Measurements from ENCODE around the gene AGBL3. TPM values are rescaled to one million over a fixed set of nuclear protein-coding genes. Genes with fewer than 3 reads are reported as not detected.

The AGBL3 gene
- total RNA-seq, 1 experiment from 2014 or later = 2.1 TPM

GRCh38 chr7:134946260-134946659, 40.0 kb upstream of the AGBL3 start (continued):
- no peak for TF ChIP-seq TP53 (CRISPR knock-in tag; IDR thresholded peaks at IDR 0.05)
- no peak for TF ChIP-seq ESRRA (CRISPR knock-in tag; IDR thresholded peaks at IDR 0.05; ENCODE audit: borderline replicate concordance)
- no peak for TF ChIP-seq ZNF317 (CRISPR knock-in tag; IDR thresholded peaks at IDR 0.05; ENCODE audit: borderline replicate concordance, low read depth)
- no peak for TF ChIP-seq SP1 (CRISPR knock-in tag; conservative IDR thresholded peaks at IDR 0.05)
- no peak for TF ChIP-seq HMGA2 (CRISPR knock-in tag; IDR thresholded peaks at IDR 0.05)
- TF ChIP-seq JAZF1 (CRISPR knock-in tag; IDR thresholded peaks at IDR 0.05) = no peak

GRCh38 chr7:134947329-134947728, 39.0 kb upstream of the AGBL3 start:
- ChIA-PET POLR2A (no interaction called here), CTCF (interaction anchor here (0.7 kb wide), 1 partner anchor 223 kb away, joined by 3 read pairs; no protein-coding TSS in a partner anchor)
- Mint-ChIP-seq H3K4me3 (no peak overlapping the region), H3K36me3 (peaks cover 30% of the 10 kb centered on the region), H3K9me3 (no peaks in the 10 kb centered on the region), H3K27ac (no peak overlapping the region), H3K4me1 (0 out of 2 replicates have a peak, but pooled peaks cover 3% of the 10 kb centered on the region), H3K27me3 (ENCODE audit: low read depth) (no peaks in the 10 kb centered on the region)
- TF ChIP-seq, protein P1, sequence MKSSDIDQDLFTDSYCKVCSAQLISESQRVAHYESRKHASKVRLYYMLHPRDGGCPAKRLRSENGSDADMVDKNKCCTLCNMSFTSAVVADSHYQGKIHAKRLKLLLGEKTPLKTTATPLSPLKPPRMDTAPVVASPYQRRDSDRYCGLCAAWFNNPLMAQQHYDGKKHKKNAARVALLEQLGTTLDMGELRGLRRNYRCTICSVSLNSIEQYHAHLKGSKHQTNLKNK (CRISPR knock-in tag; IDR thresholded peaks at IDR 0.05) = no peak
- TF ChIP-seq NFE2L1 (CRISPR knock-in tag; IDR thresholded peaks at IDR 0.05) (no peak), PRRX2 (CRISPR knock-in tag; IDR thresholded peaks at IDR 0.05) (no peak), NR2C2 (CRISPR knock-in tag; IDR thresholded peaks at IDR 0.05) (no peak), CTCF (IDR thresholded peaks at IDR 0.05) (no peak), NR3C1 (CRISPR knock-in tag; conservative IDR thresholded peaks at IDR 0.05; ENCODE audit: low read depth) (no peak), GTF2I (CRISPR knock-in tag; conservative IDR thresholded peaks at IDR 0.05) (no peak)
- TF ChIP-seq, protein P2, sequence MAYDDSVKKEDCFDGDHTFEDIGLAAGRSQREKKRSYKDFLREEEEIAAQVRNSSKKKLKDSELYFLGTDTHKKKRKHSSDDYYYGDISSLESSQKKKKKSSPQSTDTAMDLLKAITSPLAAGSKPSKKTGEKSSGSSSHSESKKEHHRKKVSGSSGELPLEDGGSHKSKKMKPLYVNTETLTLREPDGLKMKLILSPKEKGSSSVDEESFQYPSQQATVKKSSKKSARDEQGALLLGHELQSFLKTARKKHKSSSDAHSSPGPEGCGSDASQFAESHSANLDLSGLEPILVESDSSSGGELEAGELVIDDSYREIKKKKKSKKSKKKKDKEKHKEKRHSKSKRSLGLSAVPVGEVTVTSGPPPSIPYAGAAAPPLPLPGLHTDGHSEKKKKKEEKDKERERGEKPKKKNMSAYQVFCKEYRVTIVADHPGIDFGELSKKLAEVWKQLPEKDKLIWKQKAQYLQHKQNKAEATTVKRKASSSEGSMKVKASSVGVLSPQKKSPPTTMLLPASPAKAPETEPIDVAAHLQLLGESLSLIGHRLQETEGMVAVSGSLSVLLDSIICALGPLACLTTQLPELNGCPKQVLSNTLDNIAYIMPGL (CRISPR knock-in tag; IDR thresholded peaks at IDR 0.05) = no peak
- DNase-seq (ENCODE audit: low spot score) = no peak
- no peak for ATAC-seq

DNA sequence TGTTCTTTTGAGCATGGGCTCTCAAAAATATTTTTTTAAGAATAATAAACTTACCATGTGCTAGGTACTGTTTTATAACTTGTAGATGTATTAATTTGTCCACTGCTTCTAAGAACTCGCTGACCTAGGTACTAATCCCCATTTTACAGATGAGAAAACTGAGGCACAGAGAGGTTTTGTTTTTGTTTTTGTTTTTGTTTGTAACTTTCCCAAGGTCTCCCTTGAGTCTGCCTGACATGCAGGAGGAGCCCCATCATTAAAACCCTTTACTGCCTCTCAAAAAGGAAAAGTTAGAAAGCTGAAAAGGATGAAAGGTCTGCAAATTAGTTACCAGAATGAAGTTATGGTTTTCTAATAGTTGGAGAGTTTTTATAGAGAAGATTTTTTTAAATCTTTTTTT, 38.5 kb upstream of the AGBL3 start:
- ChIA-PET CTCF (interaction anchor here (0.7 kb wide), 1 partner anchor 223 kb away, joined by 3 read pairs; no protein-coding TSS in a partner anchor), POLR2A (no interaction called here)
- Mint-ChIP-seq H3K9me3 (no peaks in the 10 kb centered on the region), H3K27me3 (ENCODE audit: low read depth) (no peaks in the 10 kb centered on the region), H3K36me3 (peaks cover 33% of the 10 kb centered on the region), H3K4me3 (no peak overlapping the region), H3K4me1 (0 out of 2 replicates have a peak, but pooled peaks cover 2% of the 10 kb centered on the region), H3K27ac (no peak overlapping the region)
- DNase-seq (ENCODE audit: low spot score) (no peak), ATAC-seq (no peak)
- no peak for TF ChIP-seq ZNF396 (CRISPR knock-in tag; IDR thresholded peaks at IDR 0.05; ENCODE audit: borderline replicate concordance)
- no peak for TF ChIP-seq TP53 (CRISPR knock-in tag; IDR thresholded peaks at IDR 0.05)
- no peak for TF ChIP-seq SMAD3 (CRISPR knock-in tag; IDR thresholded peaks at IDR 0.05; ENCODE audit: borderline replicate concordance)
- TF ChIP-seq SMAD4 (CRISPR knock-in tag; IDR thresholded peaks at IDR 0.05) = no peak
- no peak for TF ChIP-seq ZNF121 (CRISPR knock-in tag; IDR thresholded peaks at IDR 0.05)
- TF ChIP-seq, protein P3, sequence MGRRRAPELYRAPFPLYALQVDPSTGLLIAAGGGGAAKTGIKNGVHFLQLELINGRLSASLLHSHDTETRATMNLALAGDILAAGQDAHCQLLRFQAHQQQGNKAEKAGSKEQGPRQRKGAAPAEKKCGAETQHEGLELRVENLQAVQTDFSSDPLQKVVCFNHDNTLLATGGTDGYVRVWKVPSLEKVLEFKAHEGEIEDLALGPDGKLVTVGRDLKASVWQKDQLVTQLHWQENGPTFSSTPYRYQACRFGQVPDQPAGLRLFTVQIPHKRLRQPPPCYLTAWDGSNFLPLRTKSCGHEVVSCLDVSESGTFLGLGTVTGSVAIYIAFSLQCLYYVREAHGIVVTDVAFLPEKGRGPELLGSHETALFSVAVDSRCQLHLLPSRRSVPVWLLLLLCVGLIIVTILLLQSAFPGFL (CRISPR knock-in tag; IDR thresholded peaks at IDR 0.05; ENCODE audit: borderline replicate concordance) = no peak
- no peak for TF ChIP-seq FOXK1 (CRISPR knock-in tag; IDR thresholded peaks at IDR 0.05)
- TF ChIP-seq ZNF219 (CRISPR knock-in tag; IDR thresholded peaks at IDR 0.05; ENCODE audit: borderline replicate concordance) = no peak
- TF ChIP-seq ATF6 (CRISPR knock-in tag; IDR thresholded peaks at IDR 0.05) = no peak
- TF ChIP-seq CREB1 (CRISPR knock-in tag; IDR thresholded peaks at IDR 0.05) = no peak
- TF ChIP-seq CREM (CRISPR knock-in tag; IDR thresholded peaks at IDR 0.05) = no peak
- TF ChIP-seq HMGA2 (CRISPR knock-in tag; IDR thresholded peaks at IDR 0.05) = no peak
- TF ChIP-seq, protein P4, sequence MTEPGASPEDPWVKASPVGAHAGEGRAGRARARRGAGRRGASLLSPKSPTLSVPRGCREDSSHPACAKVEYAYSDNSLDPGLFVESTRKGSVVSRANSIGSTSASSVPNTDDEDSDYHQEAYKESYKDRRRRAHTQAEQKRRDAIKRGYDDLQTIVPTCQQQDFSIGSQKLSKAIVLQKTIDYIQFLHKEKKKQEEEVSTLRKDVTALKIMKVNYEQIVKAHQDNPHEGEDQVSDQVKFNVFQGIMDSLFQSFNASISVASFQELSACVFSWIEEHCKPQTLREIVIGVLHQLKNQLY (CRISPR knock-in tag; IDR thresholded peaks at IDR 0.05) = no peak
- no peak for TF ChIP-seq ZNF317 (CRISPR knock-in tag; IDR thresholded peaks at IDR 0.05; ENCODE audit: borderline replicate concordance, low read depth)
- no peak for TF ChIP-seq JAZF1 (CRISPR knock-in tag; IDR thresholded peaks at IDR 0.05)
- no peak for TF ChIP-seq NR1H2 (CRISPR knock-in tag; IDR thresholded peaks at IDR 0.05)
- TF ChIP-seq GTF2I (CRISPR knock-in tag; conservative IDR thresholded peaks at IDR 0.05) = no peak

Data from WTC11 (cell line).